Activated B cell treated with CpG ODN at 0.5 μM for 24 hours (primary cell): Measurements from ENCODE around the gene TMEM134. TPM values are rescaled to one million over a fixed set of nuclear protein-coding genes. Genes with fewer than 3 reads are reported as not detected.
A peak's percentile ranks its signal among the peaks of the same experiment; 100 is the strongest.

Experiments
- ATAC-seq: fragments of 200-7000 bp; cut with Tn5 transposase; one replicate; pipeline ENCODE4 v1.10.0; 2021; ENCODE audit warnings: low read depth, mild to moderate bottlenecking, moderate library complexity
- CTCF ChIA-PET: fragments of 350-600 bp; sonication (Branson Sonifier 250); formaldehyde crosslinking; loops from one replicate; lab custom pipeline; 2021; ENCODE audit warnings: antibody characterized with exemption; lab: Charles Lee
- POLR2A ChIA-PET: fragments of 350-600 bp; sonication (Branson Sonifier 250); formaldehyde crosslinking; loops from one replicate; lab custom pipeline; 2021; ENCODE audit warnings: antibody characterized with exemption; lab: Charles Lee
- DNase-seq: peaks from one replicate; pipeline ENCODE4 v3.0.0; 2022
- H3K27ac Mint-ChIP-seq: one replicate; pipeline ENCODE4 v1.8.0; 2020; ENCODE audit warnings: mixed read lengths
- H3K27me3 Mint-ChIP-seq: one replicate; pipeline ENCODE4 v1.8.0; 2021; ENCODE audit warnings: mixed read lengths
- H3K36me3 Mint-ChIP-seq: one replicate; pipeline ENCODE4 v1.8.0; 2021; ENCODE audit warnings: low read depth, mixed read lengths
- H3K4me1 Mint-ChIP-seq: one replicate; pipeline ENCODE4 v1.8.0; 2021; ENCODE audit warnings: mixed read lengths
- H3K4me3 Mint-ChIP-seq: one replicate; pipeline ENCODE4 v1.8.0; 2020; ENCODE audit warnings: mild to moderate bottlenecking, mixed read lengths
- H3K9me3 Mint-ChIP-seq: one replicate; pipeline ENCODE4 v1.8.0; 2020; ENCODE audit warnings: mixed read lengths
- intact Hi-C: fragments of 100-400 bp; cut with micrococcal nuclease; formaldehyde crosslinking; loops from one replicate; pipeline ENCODE4 v1.15.1; 2024
- total RNA-seq: library from RNA; stranded (reverse); gene quantifications from 2 replicates; pipeline ENCODE4 v1.2.3, GENCODE V29; 2022
- TF ChIP-seq, protein P1 (sequence below): fragments of 200-600 bp; IDR thresholded peaks from one replicate; pipeline ENCODE4 v1.8.0; 2022; ENCODE audit warnings: antibody characterized with exemption, mild to moderate bottlenecking

TMEM134 gene
- total RNA-seq, 1 donor from 2014 or later: 83.5 TPM

- Mint-ChIP-seq H3K4me1 (peaks cover 80% of the 10 kb centered on the region), H3K27ac (peak overlapping the region; percentile 94), H3K36me3 (peaks cover 11% of the 10 kb centered on the region), H3K4me3 (peak overlapping the region; percentile 88), H3K9me3 (no peaks in the 10 kb centered on the region), H3K27me3 (no peaks in the 10 kb centered on the region)
- DNase-seq (no peak), ATAC-seq (no peak)
- ChIA-PET CTCF (interaction anchor here (1.0 kb wide), 1 partner anchor 27 kb away, joined by 3 read pairs; the partner anchor contains the start of gene PTPRCAP), POLR2A (interaction anchor here (0.6 to 33.4 kb wide), 5 partner anchors 20 to 61 kb away, joined by 3 to 1417 read pairs (median 30); partner anchors contain the start of genes AIP, CORO1B, PPP1CA and PTPRCAP)
- TF ChIP-seq, protein P1, sequence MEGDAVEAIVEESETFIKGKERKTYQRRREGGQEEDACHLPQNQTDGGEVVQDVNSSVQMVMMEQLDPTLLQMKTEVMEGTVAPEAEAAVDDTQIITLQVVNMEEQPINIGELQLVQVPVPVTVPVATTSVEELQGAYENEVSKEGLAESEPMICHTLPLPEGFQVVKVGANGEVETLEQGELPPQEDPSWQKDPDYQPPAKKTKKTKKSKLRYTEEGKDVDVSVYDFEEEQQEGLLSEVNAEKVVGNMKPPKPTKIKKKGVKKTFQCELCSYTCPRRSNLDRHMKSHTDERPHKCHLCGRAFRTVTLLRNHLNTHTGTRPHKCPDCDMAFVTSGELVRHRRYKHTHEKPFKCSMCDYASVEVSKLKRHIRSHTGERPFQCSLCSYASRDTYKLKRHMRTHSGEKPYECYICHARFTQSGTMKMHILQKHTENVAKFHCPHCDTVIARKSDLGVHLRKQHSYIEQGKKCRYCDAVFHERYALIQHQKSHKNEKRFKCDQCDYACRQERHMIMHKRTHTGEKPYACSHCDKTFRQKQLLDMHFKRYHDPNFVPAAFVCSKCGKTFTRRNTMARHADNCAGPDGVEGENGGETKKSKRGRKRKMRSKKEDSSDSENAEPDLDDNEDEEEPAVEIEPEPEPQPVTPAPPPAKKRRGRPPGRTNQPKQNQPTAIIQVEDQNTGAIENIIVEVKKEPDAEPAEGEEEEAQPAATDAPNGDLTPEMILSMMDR: no peak
- intact Hi-C loops: loop anchor here (1.0 kb wide), 8 partner anchors 18 to 111 kb away; partner anchors contain the start of genes CDK2AP2, POLD4, PPP1CA and PTPRCAP
Measured at GRCh38 chr11:67463680-67464410, 5.2 kb downstream of the TMEM134 start.

- H3K27ac Mint-ChIP-seq: peak overlapping the region; percentile 94
- no peak overlapping the region for H3K4me3 Mint-ChIP-seq
- H3K9me3 Mint-ChIP-seq: no peaks in the 10 kb centered on the region
- DNase-seq: no peak
- POLR2A ChIA-PET: interaction anchor here (0.6 to 33.4 kb wide), 5 partner anchors 20 to 70 kb away, joined by 4 to 1417 read pairs (median 30); partner anchors contain the start of genes AIP, CORO1B, PPP1CA and PTPRCAP
- no peak for ATAC-seq
- CTCF ChIA-PET: interaction anchor here (1.0 kb wide), 1 partner anchor 26 kb away, joined by 3 read pairs; the partner anchor contains the start of gene PTPRCAP
- peaks cover 83% of the 10 kb centered on the region for H3K4me1 Mint-ChIP-seq
- intact Hi-C loops: no loop called here
- peaks cover 8% of the 10 kb centered on the region for H3K36me3 Mint-ChIP-seq
- no peaks in the 10 kb centered on the region for H3K27me3 Mint-ChIP-seq
- TF ChIP-seq, protein P1: no peak
Measured at GRCh38 chr11:67463186-67463585, 5.9 kb downstream of the TMEM134 start.

DNA sequence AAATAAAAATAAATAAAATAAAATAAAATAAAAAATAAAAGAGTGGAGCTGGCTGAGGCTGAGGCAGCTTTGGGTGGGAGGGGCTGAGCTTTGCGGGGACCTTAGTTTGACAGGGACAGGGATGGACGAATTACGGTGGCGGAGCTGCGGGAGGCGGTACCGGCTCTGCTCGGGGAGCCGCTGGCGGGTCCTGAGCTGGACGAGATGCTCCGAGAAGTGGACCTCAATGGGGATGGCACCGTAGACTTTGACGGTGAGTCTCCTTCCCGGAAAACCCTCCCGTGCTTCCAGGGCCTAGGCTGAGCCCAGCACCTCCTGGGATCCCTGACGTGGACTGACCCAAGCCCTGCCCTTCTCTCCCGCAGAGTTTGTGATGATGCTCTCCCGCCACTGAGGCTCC, 10.8 kb downstream of the TMEM134 start:
- DNase-seq (no peak), ATAC-seq (no peak)
- ChIA-PET CTCF (interaction anchor here (1.5 kb wide), 1 partner anchor 21 kb away, joined by 3 read pairs; the partner anchor contains the start of gene PTPRCAP), POLR2A (interaction anchor here (0.5 to 33.4 kb wide), 7 partner anchors 11 to 116 kb away, joined by 3 to 1417 read pairs (median 15); partner anchors contain the start of genes CORO1B, PPP1CA, PTPRCAP and RPS6KB2)
- peaks cover 57% of the 10 kb centered on the region for H3K4me1 Mint-ChIP-seq
- no peaks in the 10 kb centered on the region for H3K9me3 Mint-ChIP-seq
- H3K4me3 Mint-ChIP-seq: no peak overlapping the region
- TF ChIP-seq, protein P1: no peak
- intact Hi-C loops: no loop called here
- no peaks in the 10 kb centered on the region for H3K27me3 Mint-ChIP-seq
- peak overlapping the region; percentile 98 for H3K27ac Mint-ChIP-seq
- H3K36me3 Mint-ChIP-seq: no peaks in the 10 kb centered on the region

- H3K4me3 Mint-ChIP-seq: peak overlapping the region; percentile 13
- DNase-seq (no peak), ATAC-seq (no peak)
- no peaks in the 10 kb centered on the region for H3K27me3 Mint-ChIP-seq
- POLR2A ChIA-PET: interaction anchor here (3.9 to 33.4 kb wide), 3 partner anchors 12 to 29 kb away, joined by 15 to 1417 read pairs (median 32); partner anchors contain the start of genes CORO1B, PTPRCAP, RPS6KB2 and TMEM134
- H3K36me3 Mint-ChIP-seq: no peaks in the 10 kb centered on the region
- H3K27ac Mint-ChIP-seq: peak overlapping the region; percentile 84
- TF ChIP-seq, protein P1: no peak
- H3K9me3 Mint-ChIP-seq: no peaks in the 10 kb centered on the region
- CTCF ChIA-PET: interaction anchor here (1.5 kb wide), 1 partner anchor 20 kb away, joined by 3 read pairs; the partner anchor contains the start of gene PTPRCAP
- H3K4me1 Mint-ChIP-seq: peaks cover 53% of the 10 kb centered on the region
- intact Hi-C loops: no loop called here
Measured at GRCh38 chr11:67457453-67457852, 11.6 kb downstream of the TMEM134 start.
